Natural killer cell (primary cell): ENCODE data around the gene CDH26. TPM values are rescaled to one million over a fixed set of nuclear protein-coding genes. Genes with fewer than 3 reads are reported as not detected.

Experiments
- ATAC-seq, 3 donors: fragments of 150-1000 bp in 2 of 3; fragments of 200-7000 bp in 1 of 3; cut with Tn5 transposase; 1 replicate in 1 of 3; 2 replicates in 2 of 3; pipeline ENCODE4 v1.10.0; 2021; ENCODE audit warnings: mild to moderate bottlenecking in 2 of 3, moderate library complexity in 2 of 3
- DNase-seq, 2 donors: peaks; one replicate each; pipeline versions ENCODE4 v3.0.0 to v3.0.0-alpha.2; 2013 to 2021; ENCODE audit warnings: mixed read lengths in 1 of 2
- H3K27ac ChIP-seq: one replicate; pipeline ENCODE4 v1.5.1; 2013; ENCODE audit warnings: mild to moderate bottlenecking, low read length
- H3K27me3 ChIP-seq: one replicate; pipeline ENCODE4 v1.6.1; 2013; ENCODE audit warnings: low read length; ENCODE audit not compliant: control insufficient read depth, insufficient read depth
- H3K36me3 ChIP-seq: one replicate; pipeline ENCODE4 v1.6.1; 2013; ENCODE audit warnings: low read length; ENCODE audit not compliant: control insufficient read depth, insufficient read depth
- H3K4me1 ChIP-seq: one replicate; pipeline ENCODE4 v1.6.1; 2013; ENCODE audit warnings: low read length; ENCODE audit not compliant: control insufficient read depth, insufficient read depth
- H3K4me3 ChIP-seq: one replicate; pipeline ENCODE4 v1.5.1; 2013; ENCODE audit warnings: low read length
- H3K9me3 ChIP-seq: one replicate; pipeline ENCODE4 v1.6.1; 2013; ENCODE audit warnings: low read length; ENCODE audit not compliant: control insufficient read depth, insufficient read depth
- H3K27ac Mint-ChIP-seq, 2 donors: one replicate each; pipeline ENCODE4 v1.8.0; 2022; ENCODE audit warnings: mild to moderate bottlenecking in 2 of 2, mixed read lengths in 2 of 2, moderate library complexity in 1 of 2
- H3K27me3 Mint-ChIP-seq, 2 donors: one replicate each; pipeline ENCODE4 v1.8.0; 2022; ENCODE audit warnings: low read depth in 2 of 2, mixed read lengths in 2 of 2
- H3K36me3 Mint-ChIP-seq: one replicate; pipeline ENCODE4 v1.8.0; 2022; ENCODE audit warnings: mixed read lengths
- H3K4me1 Mint-ChIP-seq, 2 donors: one replicate each; pipeline ENCODE4 v1.8.0; 2022; ENCODE audit warnings: mixed read lengths in 2 of 2
- H3K4me3 Mint-ChIP-seq: one replicate; pipeline ENCODE4 v1.8.0; 2022; ENCODE audit warnings: mild to moderate bottlenecking, moderate library complexity, mixed read lengths
- H3K9me3 Mint-ChIP-seq, 2 donors: one replicate each; pipeline ENCODE4 v1.8.0; 2022; ENCODE audit warnings: mixed read lengths in 2 of 2
- WGBS: methylation state at CpG from one replicate; pipeline ENCODE4 v1.1.7; 2013; ENCODE audit warnings: missing lambda C conversion rate; ENCODE audit not compliant: insufficient coverage; 5-methylcytosine and 5-hydroxymethylcytosine counted together
- intact Hi-C: fragments of 100-400 bp; cut with micrococcal nuclease; formaldehyde crosslinking; loops from one replicate; pipeline ENCODE4 v1.14.2; 2022
- total RNA-seq, 4 donors: library from RNA; stranded (reverse); fragments of 120-200 nt in 1 of 4; gene quantifications; one replicate each; pipeline versions ENCODE4 v1.2.3 to v1.2.4, GENCODE V29; 2013 to 2022
- TF ChIP-seq, protein P1 (sequence below): fragments of 200-600 bp; IDR thresholded peaks from one replicate; pipeline ENCODE4 v1.8.0; 2022; ENCODE audit warnings: antibody characterized with exemption

Gene CDH26
- total RNA-seq, 3 donors from 2014 or later (not counting 1 experiment from before 2014, with no cell fraction given): 1.2 to 2.0 (median 1.8) TPM

DNA sequence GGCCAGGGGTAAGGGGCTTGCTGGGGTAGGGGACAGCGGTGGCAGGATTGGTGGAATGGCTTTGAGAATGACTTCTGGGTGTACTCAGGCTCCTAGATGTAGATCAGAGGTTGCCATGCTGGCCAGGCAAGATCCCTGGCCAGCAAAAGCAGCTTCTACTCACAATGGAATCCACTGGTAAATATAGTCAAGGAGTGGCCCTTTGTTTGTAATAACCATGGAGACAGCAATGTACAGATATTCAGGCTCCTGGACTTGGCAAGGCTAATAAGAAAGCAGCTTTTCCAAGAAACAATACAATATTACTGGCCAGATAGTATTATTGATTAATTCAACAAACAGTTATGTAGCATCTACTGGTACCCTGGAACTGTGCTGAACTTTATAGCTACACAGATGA lies 37.9 kb downstream of the CDH26 start:
- Histone ChIP-seq H3K27ac (no peak overlapping the region), H3K9me3 (no peaks in the 10 kb centered on the region), H3K36me3 (no peaks in the 10 kb centered on the region), H3K27me3 (no peaks in the 10 kb centered on the region), H3K4me1 (peaks cover 6% of the 10 kb centered on the region), H3K4me3 (no peak overlapping the region)
- Mint-ChIP-seq H3K4me1 (peaks cover 9% of the 10 kb centered on the region in 2 donors), H3K27me3 (peaks cover 7 to 27% of the 10 kb centered on the region in 2 donors), H3K27ac (no peak overlapping the region), H3K36me3 (no peaks in the 10 kb centered on the region), H3K9me3 (no peaks in the 10 kb centered on the region), H3K4me3 (no peak overlapping the region)
- no peak for DNase-seq
- intact Hi-C loops: no loop called here
- whole genome bisulfite sequencing: 88% methylated on average over 1 of the region's 1 CpG
- TF ChIP-seq, protein P1, sequence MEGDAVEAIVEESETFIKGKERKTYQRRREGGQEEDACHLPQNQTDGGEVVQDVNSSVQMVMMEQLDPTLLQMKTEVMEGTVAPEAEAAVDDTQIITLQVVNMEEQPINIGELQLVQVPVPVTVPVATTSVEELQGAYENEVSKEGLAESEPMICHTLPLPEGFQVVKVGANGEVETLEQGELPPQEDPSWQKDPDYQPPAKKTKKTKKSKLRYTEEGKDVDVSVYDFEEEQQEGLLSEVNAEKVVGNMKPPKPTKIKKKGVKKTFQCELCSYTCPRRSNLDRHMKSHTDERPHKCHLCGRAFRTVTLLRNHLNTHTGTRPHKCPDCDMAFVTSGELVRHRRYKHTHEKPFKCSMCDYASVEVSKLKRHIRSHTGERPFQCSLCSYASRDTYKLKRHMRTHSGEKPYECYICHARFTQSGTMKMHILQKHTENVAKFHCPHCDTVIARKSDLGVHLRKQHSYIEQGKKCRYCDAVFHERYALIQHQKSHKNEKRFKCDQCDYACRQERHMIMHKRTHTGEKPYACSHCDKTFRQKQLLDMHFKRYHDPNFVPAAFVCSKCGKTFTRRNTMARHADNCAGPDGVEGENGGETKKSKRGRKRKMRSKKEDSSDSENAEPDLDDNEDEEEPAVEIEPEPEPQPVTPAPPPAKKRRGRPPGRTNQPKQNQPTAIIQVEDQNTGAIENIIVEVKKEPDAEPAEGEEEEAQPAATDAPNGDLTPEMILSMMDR: no peak
- no peak for ATAC-seq

DNA sequence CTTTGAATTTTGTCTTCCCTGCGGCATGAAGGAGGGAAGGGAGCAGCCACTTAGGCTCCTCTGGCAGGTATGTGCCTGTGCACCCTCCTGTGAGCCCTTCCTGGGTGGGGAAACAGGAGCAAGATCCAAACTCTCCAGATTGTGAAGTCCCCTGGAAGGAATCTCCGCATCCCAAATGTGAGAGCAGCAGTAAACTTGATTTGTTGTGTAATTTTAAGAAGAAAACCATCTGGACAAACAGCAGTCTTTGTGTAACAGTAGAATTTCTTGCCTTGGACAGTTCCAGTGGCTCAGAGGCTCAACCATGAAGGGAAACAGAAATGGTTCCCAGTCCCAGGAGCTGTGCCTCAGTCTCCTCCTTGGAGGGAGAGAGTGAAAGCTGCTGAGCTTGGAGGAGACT lies 39.7 kb downstream of the CDH26 start:
- Histone ChIP-seq H3K9me3 (no peaks in the 10 kb centered on the region), H3K27ac (no peak overlapping the region), H3K4me1 (peaks cover 6% of the 10 kb centered on the region), H3K27me3 (no peaks in the 10 kb centered on the region), H3K36me3 (no peaks in the 10 kb centered on the region), H3K4me3 (no peak overlapping the region)
- H3K27ac Mint-ChIP-seq: no peak overlapping the region
- no peak for DNase-seq
- H3K36me3 Mint-ChIP-seq: no peaks in the 10 kb centered on the region
- TF ChIP-seq, protein P1: no peak
- H3K27me3 Mint-ChIP-seq: peaks cover 9 to 27% of the 10 kb centered on the region in 2 donors
- 91% methylated on average over 2 of the region's 2 CpGs for WGBS
- no peaks in the 10 kb centered on the region for H3K9me3 Mint-ChIP-seq
- H3K4me3 Mint-ChIP-seq: no peak overlapping the region
- no peak for ATAC-seq
- intact Hi-C loops: no loop called here
- H3K4me1 Mint-ChIP-seq: peaks cover 9% of the 10 kb centered on the region in 2 donors

DNA sequence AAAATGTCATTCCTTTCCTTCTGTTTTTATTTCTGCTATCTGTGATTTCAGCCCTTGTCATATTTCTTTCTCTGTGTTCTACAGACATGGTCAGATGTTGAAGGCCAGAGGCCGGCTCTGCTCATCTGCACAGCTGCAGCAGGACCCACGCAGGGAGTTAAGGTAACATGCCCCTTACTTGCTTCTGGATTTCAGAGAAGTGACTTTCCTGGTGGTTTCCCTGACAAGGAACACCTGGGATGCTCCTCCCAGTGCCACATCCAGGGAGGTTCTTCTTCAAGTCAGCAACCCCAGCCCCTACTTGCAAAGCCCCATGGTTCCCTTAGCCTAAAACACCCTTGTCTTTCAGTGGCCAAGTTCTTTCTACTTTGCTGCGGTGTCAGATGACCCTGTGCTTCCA lies 41.3 kb downstream of the CDH26 start:
- no peak overlapping the region for H3K27ac ChIP-seq
- intact Hi-C loops: no loop called here
- DNase-seq (no peak), ATAC-seq (no peak)
- TF ChIP-seq, protein P1: no peak
- 90% methylated on average over 3 of the region's 3 CpGs for WGBS
- no peaks in the 10 kb centered on the region for H3K36me3 ChIP-seq
- Mint-ChIP-seq H3K27me3 (peaks cover 5 to 18% of the 10 kb centered on the region in 2 donors), H3K36me3 (no peaks in the 10 kb centered on the region), H3K9me3 (no peaks in the 10 kb centered on the region), H3K4me3 (no peak overlapping the region), H3K27ac (no peak overlapping the region), H3K4me1 (peaks cover under 1% of the 10 kb centered on the region in 2 donors)
- peaks cover 1% of the 10 kb centered on the region for H3K4me1 ChIP-seq
- no peaks in the 10 kb centered on the region for H3K9me3 ChIP-seq
- no peaks in the 10 kb centered on the region for H3K27me3 ChIP-seq
- no peak overlapping the region for H3K4me3 ChIP-seq
